HepG2 (cell line): ENCODE measurements around the gene GCN1. TPM values are rescaled to one million over a fixed set of nuclear protein-coding genes. Genes with fewer than 3 reads are reported as not detected.

ENCODE experiments used
- ADNP ChIP-seq: sonication (generic); formaldehyde crosslinking; IDR thresholded peaks from 2 replicates; pipeline ENCODE4 v1.4.0; 2020; ENCODE audit warnings: missing genetic modification reagents
- ARNTL ChIP-seq: sonication (generic); formaldehyde crosslinking; IDR thresholded peaks from 2 replicates; pipeline ENCODE4 v1.4.0; 2020; ENCODE audit warnings: mild to moderate bottlenecking, missing genetic modification reagents
- ELF3 ChIP-seq: IDR thresholded peaks from 2 replicates; pipeline ENCODE4 v1.6.1; 2016; ENCODE audit warnings: missing genetic modification reagents, missing compliant biosample characterization
- FUBP1 ChIP-seq: sonication (generic); formaldehyde crosslinking; IDR thresholded peaks from 2 replicates; pipeline ENCODE4 v1.5.1; 2020; ENCODE audit warnings: missing genetic modification reagents, mild to moderate bottlenecking, borderline replicate concordance
- GFI1 ChIP-seq: sonication (generic); formaldehyde crosslinking; IDR thresholded peaks from 2 replicates; pipeline ENCODE4 v1.5.0; 2020; ENCODE audit warnings: missing genetic modification reagents, mild to moderate bottlenecking, borderline replicate concordance
- HMGXB4 ChIP-seq, 2 experiments: sonication (generic) in 1 of 2; formaldehyde crosslinking in 1 of 2; IDR thresholded peaks; 2 replicates each; pipeline versions ENCODE4 v1.4.0 to v1.6.1; 2018 to 2020; ENCODE audit warnings: missing genetic modification reagents in 2 of 2, borderline replicate concordance in 1 of 2, low read depth in 1 of 2, mild to moderate bottlenecking in 1 of 2, missing biosample characterization in 1 of 2
- MZF1 ChIP-seq: sonication (generic); formaldehyde crosslinking; IDR thresholded peaks from 2 replicates; pipeline ENCODE4 v1.8.1; 2023; ENCODE audit warnings: mild to moderate bottlenecking, missing genetic modification reagents, borderline replicate concordance
- RNF219 ChIP-seq: sonication (generic); formaldehyde crosslinking; IDR thresholded peaks from 2 replicates; pipeline ENCODE4 v1.5.0; 2020; ENCODE audit warnings: mild to moderate bottlenecking, missing genetic modification reagents
- SP140L ChIP-seq: sonication (generic); formaldehyde crosslinking; IDR thresholded peaks from 2 replicates; pipeline ENCODE4 v1.4.0; 2020; ENCODE audit warnings: missing genetic modification reagents, borderline replicate concordance
- ZBTB10 ChIP-seq: sonication (generic); formaldehyde crosslinking; IDR thresholded peaks from 2 replicates; pipeline ENCODE4 v1.4.0; 2020; ENCODE audit warnings: missing genetic modification reagents, borderline replicate concordance
- ZBTB44 ChIP-seq: sonication (generic); formaldehyde crosslinking; IDR thresholded peaks from 2 replicates; pipeline ENCODE4 v1.4.0; 2020; ENCODE audit warnings: missing genetic modification reagents
- ZNF652 ChIP-seq: IDR thresholded peaks from 2 replicates; pipeline ENCODE4 v1.6.1; 2016; ENCODE audit warnings: low read depth, borderline replicate concordance
- ZNF746 ChIP-seq: sonication (generic); formaldehyde crosslinking; IDR thresholded peaks from 2 replicates; pipeline ENCODE4 v1.8.0; 2022; ENCODE audit warnings: mild to moderate bottlenecking, missing genetic modification reagents
- polyA plus RNA-seq, 8 experiments: library from polyadenylated mRNA; depleted of rRNA in 3 of 8; stranded (reverse) in 7 of 8; unstranded in 1 of 8; fragments of >200 nt; fragmentation: Illumina TruSeq in 4 of 8; extraction: Trizol in 4 of 8; gene quantifications; 2 replicates each; pipeline versions ENCODE4 v1.2.1 to v1.2.3, GENCODE V29; 2011 to 2016; ENCODE audit warnings: low read depth in 4 of 8, missing spikeins in 1 of 8, mixed read lengths in 1 of 8; ENCODE audit not compliant: insufficient read depth in 1 of 8
- total RNA-seq, 5 experiments: library from RNA; depleted of rRNA; stranded (reverse); fragments of >200 nt; fragmentation: Illumina TruSeq; extraction: Trizol; gene quantifications; 2 replicates each; pipeline ENCODE4 v1.2.3, GENCODE V29; 2016; ENCODE audit warnings: low read depth in 1 of 5

Gene GCN1
- total and polyA plus RNA-seq, 2 of the 13 experiments (the other 11 are each of a cell fraction or from before 2014, with no cell fraction given): 58.2 to 83.0 TPM

- TF ChIP-seq FUBP1: no peak
- no peak for TF ChIP-seq RNF219
- no peak for TF ChIP-seq ZNF746 (CRISPR knock-in tag)
- TF ChIP-seq HMGXB4 (CRISPR knock-in tag; IDR thresholded peaks at IDR 0.05; ENCODE audit: borderline replicate concordance in 1 of 2, low read depth in 1 of 2): no peak
- TF ChIP-seq GFI1 (CRISPR knock-in tag): peak; percentile 28
- TF ChIP-seq ZBTB44 (CRISPR knock-in tag): no peak
- TF ChIP-seq ARNTL (CRISPR knock-in tag): no peak
- peak; percentile 42; the same call in 1 of the 2 replicates for TF ChIP-seq ELF3
- TF ChIP-seq SP140L (CRISPR knock-in tag): no peak
- peak; percentile 95 for TF ChIP-seq ZNF652
- no peak for TF ChIP-seq ADNP (CRISPR knock-in tag)
- TF ChIP-seq MZF1: no peak
- TF ChIP-seq ZBTB10 (CRISPR knock-in tag): peak; percentile 76; the same call in 1 of the 2 replicates
Measured at GRCh38 chr12:120227233-120228040, 32.9 kb upstream of the GCN1 start (continued).
